Kasumi-1 (cell line): ENCODE measurements around the gene FARS2.

Experiments
- DNase-seq, 2 experiments: peaks; one replicate each; lab custom pipeline; 2025; lab: John Stamatoyannopoulos, UW

FARS2 gene

DNA sequence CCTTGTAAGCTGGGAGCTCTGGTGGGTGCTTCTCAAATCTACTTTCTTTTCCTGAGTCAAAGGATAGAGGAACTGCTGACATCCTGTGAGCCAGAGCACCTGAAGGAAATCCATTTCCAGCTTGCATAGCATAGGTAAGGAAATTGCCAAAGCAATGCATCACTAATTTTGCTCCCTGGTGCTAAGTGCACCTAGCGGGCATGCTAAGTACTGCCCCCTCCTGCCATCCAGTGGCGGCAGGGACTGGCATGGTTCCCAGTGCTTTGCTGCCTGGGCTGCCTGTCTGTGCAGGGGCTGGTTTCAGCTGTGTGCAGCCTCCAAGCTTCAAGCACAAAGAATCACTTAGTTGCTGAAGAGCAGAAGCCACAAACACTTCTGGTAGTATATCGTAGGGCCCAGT is 63.9 kb downstream of the FARS2 start:
- DNase-seq, result no peak

DNA sequence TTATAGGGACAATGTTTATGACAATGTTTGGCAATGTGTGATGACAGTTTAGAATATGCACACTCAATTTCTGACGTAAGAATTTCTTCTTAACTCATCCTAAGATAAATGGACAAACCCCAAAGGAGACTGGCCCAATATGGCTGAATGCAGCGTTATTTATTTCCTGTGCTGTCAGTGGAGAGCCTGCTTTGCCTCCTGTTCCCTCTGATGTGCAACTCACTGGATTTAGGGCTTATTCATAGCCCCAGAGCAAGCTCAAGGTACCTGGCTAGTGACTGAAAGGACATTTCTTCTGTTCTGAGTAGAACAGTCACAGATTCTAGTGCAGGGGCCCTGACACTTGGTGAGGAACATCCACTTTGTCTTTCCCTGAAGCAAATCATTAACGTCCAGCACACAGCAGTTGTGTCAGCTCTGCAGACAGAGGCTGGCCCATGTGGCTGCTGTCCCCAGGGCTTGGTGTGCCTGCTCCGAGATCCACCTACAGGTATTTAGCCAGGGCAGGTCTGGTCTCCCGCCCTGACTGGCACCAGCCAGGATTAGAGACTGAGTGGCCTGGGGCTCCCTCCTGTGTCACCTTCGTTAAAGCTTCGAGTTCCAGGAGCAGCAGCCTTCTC is 64.8 kb downstream of the FARS2 start:
- no peak for DNase-seq

DNA sequence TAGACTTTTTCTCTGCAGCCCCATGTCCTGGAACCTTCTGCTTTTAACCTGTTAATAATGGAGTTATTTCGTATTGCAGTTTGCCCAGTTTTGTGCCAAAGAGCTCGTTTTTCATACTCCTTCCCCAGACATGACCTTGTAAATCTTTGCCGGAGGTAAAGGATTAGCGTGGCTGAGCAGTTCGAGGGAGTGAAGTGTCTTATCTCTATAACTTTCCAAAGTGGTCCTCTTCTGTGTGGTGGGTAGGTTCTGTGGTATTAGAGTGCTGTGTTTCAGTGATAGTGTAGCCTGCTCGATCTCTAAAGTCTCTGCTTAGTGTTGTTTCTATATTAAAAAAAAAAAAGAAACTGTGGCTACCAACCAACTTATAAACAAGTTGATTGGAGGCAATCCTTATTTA is 67.5 kb downstream of the FARS2 start:
- DNase-seq, result no peak

DNA sequence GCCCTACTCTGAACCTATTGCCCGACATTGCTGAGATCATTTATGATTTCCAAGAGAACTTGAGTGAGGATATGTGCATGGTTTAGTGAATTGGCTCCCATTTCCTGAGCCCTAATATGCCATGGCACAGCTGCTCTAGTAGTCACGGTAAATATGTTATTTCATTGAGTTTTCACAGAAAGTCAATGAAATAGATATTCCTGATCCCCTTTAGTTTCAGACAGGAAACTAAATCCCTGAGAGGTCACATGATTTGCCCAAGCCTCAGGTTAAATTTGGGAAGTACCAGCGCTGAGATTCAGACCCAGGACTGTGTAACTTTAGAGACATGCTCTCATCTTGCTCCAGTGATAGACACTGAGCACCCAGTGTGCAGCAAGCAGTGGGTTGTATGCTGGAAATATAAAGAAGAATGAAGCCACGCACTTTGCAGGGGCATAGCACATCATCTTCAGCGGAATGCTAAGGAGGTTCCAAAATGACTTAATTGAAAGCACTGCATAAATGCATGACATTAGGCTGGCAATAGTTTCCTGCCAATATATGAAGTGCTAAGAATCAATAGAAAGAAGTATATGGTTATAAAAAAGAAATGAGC is 70.6 kb downstream of the FARS2 start:
- no peak for DNase-seq

DNA sequence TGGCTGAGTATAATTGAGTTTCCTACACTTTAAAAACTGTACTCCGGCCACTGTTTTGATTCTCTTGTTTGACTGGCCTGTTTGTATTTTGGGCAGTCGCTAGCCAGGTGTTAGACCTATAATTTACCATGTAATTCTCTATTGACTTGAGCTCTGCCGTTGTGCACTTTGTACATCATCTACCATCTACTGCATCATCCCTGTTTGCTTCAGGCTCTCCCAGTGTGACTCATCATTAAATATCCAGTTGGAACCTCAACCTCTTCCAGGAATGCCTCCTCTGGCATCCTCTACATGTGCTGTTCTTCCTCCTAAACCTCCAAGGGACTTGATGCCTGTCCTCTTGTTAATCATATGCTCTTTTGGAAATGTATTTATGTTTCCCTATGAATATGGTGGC is 72.3 kb downstream of the FARS2 start:
- DNase-seq, result no peak

DNA sequence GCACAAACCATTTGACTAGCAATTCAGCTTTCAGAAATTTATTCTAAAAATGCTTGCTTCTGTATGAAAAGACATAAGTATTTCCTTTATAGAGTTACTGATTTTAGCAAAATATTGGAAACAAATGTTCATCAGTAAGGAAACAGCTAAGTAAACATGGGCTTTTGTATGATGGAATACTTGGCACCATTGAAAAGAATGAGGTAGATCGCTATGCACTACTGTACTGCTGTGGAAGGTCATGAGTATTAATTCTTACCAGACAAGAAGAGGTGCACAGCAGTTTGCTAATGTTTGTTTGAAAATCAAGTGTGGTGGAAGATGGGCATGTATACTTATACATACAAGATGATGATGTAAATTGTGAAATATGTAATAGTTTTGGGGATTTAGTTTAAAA is 73.0 kb downstream of the FARS2 start:
- no peak for DNase-seq

DNA sequence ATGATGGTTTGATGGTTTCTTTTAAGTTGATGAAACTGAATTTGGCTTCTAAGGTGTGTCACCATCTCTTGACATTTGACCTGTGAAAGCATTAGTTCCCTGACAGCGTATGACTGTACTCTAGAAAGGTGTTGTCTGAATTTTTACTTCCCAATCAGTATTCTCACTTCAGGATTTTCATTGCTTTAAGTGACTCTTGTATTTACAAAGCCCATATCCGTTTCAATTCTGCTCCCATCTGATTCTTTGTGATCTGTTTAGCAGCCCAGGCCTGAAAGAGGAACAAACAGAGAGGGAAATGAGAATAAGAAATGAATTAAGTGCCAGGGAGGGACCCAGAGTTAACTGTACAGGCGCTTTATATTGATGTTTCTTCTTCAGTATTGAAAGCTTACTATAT is 73.7 kb downstream of the FARS2 start:
- peak; percentile 17 to 26 for DNase-seq

DNA sequence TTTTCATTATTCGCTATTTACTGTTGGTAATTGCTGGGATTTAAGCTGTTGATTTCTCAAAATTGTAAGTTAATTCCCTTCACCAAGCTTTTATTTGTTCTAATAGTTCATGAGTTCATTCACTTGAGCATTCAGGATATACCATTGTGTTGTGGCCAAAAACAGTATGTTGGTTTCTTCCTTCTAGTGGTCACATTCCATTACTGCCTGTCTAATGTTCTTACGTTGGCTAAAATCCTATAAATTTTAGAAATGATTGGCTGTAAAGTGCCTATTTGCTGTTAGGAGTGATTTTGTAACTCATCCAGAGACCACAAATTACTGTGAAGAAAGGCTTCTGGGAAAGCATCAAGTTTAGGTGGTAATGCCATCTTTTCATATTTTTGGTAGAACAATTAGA is 76.3 kb downstream of the FARS2 start:
- DNase-seq, result peak in 1 of 2 experiments; percentile 23

DNA sequence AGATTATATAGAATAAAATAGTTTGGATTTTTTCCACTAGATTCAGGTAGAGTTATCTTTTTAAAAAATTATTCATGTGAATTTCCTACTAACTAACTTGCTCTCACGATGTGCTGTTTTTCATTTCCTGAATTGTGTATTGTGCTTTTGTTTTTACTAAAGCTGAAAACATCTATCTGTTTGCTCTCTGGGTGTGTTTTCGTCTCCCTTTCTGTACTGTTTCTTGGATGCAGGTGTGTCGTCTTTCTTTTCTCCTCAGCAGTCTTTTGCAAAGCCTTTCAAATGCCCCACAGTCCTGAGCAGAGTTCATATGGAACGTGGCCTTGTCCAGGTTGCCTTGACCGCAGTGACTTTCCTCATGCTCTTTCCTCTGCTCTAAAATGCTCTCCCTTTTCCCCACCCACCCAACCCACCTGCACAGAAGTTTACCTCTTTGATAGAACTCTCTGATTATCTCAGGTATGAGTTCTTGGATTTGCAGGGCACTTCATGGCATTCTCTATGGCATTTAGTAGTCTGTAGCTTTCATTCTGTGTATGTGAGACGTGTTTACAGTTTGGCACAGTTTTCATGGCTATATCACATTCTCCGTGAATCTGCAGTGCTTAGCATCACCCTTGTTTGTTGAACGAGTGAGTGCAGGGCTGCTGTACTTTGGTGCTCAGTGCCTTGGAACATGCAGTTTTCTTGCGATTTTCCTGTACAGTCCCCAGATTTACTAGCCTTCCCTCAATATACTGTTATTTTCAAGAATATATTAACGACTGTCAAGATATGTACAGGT is 77.1 kb downstream of the FARS2 start:
- no peak for DNase-seq

DNA sequence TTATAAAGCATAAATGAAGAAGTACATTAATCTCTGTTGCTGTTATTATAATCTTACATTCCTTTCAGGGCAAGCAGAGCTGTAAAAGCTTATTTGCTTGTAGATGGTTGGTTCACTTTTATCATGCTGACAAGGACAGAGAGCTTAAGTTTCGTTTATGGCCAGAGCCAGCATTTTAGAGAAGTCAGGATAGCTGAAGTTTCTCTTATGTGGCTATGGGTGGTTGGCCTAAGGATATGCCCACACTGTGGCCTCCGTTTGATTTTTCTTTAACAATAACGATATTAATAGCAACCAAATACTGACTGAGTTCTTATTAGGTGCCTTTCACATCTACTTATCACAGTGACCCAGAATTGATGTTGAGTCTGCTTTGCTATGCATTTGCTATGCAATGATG is 78.5 kb downstream of the FARS2 start:
- no peak for DNase-seq

DNA sequence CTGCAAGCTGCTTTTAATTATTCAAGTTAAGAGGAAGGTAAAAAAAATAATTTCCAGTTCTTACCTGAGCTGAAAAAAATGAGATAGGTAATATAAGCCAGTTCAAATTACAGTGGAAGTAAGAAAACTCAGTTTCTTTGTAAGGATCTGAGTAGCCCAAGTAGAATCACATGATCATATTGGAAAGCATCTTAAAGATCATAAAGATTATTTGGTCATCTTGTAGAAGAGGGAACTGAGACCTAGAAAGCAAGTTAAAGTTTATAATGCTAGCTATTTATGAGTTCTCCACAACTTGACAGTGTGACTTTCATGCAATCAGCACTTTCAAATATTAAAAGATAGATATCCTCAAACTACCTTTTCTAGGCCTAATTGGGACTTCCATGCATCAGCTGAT is 80.5 kb downstream of the FARS2 start:
- no peak for DNase-seq

DNA sequence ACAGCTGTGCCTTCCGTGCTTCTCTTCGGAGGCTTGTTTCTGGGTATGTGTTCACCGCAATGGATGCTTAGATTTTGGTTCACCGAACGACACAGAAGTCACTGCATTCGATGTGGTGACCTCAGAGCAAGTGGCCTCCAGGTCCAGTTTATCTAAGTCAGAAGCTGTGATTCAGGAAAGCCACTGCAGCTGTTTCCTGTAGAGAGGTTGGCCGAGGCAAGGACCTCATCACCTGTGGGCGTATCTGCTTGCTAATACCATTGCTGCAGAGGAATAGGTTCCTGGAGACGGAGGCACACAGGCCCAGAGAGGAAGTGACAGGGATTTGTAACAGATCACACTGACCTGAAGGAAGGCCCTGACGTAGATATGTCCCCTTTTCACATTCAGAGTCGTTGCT is 82.7 kb downstream of the FARS2 start:
- DNase-seq, result no peak

DNA sequence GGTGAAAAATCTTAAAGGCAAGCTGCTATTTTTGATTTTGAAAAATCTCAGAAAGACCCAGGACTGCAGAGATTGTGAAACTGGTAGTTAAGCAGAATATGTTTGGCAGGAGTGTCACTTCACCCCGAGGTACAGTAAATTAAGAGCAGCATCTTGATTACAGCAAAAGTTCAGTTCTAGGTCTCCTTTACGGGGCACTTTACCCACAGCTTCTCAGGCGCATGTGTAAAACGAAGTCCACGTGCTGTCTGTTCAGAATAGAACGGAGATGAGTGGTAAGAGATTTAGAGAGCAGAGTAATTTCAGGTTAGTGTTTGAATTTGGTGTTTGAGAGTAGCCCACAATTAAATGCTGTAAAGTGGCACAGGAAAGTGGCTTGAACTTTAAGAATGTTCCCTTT is 84.0 kb downstream of the FARS2 start:
- no peak for DNase-seq

DNA sequence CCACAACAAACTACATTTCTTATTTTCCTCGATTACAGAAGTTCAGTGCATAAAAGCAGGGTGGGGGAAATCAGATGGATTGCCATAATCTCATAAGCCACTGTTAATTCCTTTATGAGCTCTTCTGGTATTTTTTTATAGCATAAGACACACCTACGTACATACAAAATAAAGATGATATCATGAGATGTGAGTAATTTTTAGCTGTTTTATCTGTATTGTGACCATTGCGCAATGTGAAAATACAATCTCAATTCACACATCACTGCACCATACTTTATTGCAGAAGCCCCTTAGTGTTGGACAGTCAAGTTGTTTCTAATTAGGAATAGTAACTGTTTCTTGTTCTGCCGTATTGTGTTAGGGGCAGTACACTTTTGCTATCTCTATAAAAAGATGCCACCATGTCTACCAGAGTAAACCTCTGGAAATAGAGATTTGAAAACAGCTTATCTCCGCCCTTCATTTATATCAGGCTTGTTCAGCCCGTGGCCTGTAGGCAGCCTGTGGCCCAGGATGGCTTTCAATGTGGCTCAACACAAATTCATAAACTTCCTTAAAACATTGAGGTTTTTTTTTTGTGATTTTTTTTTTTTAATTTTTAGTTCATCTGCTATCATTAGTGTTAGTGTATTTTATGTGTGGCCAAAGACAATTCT is 90.4 kb downstream of the FARS2 start:
- DNase-seq, result no peak

DNA sequence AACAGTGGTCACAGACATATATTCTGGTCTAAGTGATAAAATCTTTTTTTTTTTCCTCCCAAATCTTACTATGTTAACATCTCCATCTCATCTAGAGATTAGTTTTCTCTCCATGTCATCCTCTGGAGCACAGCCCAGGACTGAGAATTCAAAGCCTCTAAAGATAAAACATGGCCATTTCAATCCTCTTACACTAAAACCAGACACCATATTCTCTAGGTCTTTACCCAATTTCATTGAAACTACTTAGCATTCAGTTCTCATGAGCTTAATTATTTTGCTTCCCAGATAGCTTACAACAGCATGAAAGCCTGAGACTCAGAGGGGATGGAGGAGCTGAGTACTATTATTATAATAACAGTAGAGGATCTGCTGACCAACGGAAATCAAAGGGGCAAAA is 92.7 kb downstream of the FARS2 start:
- DNase-seq, result no peak

DNA sequence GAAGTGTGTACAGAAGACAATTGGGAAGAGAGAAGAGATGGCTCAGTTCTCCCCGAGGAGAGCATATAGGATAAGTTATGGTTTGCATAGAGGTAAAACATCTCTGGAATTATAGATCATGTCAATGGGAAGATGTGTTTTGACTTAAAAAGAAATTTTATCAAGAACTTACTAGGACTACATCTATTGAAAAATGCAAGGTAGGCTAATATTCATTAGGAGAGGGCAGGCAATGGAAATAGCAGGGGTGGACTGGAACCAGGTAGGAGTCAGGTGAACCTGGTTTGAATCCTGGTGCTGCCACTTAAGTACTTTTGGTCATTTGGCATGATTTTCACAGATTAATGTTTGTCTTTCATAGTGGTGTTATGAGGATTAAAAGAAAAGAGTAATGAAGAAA is 96.2 kb downstream of the FARS2 start:
- no peak for DNase-seq

DNA sequence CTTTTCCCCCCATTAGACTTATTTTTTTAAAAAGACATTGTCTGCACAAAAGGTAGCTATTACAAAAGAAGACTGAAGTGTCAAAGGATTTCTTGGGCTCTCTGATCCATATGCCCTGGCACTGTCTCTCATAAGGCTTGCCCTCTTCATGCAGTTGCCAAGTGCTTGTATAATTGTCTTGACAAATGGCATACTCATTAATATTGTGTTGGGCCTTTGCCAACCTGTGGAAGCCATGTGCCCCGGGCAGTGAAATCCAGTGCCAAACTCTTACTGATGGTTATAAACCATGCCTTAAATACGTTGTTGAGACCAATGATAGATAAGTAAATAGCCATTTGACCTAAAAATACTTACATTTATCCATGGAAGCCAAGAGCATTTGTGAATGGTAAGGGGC is 98.1 kb downstream of the FARS2 start:
- DNase-seq, result no peak

DNA sequence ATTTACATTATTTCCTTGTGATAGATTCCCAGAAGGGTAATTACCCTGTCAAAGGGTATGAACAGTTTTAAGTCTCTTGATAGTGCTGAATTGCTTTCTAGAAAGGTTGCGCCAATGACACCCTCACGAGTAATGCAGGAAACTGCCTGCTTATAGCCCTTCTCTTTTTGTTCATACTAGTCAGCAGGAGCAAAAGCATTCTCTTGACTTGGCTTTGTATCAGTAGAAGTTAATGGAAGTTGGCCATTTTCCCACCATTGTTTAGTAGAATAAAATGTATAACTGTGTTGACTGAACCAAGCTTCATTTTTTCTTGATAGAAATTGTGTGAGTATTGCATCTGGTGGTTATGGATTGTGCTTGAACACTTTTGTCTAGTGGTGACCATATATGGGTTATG is 100.1 kb downstream of the FARS2 start:
- DNase-seq, result no peak

DNA sequence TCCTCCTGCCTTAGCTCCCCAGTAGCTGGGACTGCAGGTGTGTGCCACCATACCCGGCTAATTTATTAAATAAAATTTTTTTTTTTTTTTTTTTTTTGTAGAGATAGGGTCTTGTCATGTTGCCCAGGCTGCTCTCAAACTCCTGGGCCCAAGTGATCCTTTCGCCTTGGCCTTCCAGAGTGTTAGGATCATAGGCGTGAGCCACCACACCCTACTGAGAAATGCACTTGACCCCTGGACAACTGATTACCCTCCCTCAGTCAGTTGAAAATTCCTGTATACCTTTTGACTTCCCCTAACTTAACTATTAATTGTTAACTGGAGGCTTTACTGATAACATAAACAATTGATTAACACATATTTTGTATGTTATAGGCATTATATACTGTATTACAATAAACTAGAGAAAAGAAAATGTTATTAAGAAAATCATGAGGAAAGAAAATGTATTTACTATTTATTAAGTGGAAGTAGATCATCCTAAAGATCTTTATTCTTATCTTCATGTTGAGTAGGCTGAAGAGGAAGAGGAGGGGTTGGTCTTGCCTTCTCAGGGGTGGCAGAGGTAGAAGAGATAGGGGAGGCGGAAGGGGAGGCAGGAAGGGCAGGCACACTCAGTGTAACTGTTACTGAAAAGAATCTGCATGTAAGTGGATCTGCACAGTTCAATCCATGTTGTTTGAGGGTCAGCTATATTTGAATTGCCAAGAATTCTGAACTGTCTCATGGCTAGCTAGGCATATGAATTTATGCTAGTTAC is 104.3 kb downstream of the FARS2 start:
- no peak for DNase-seq

DNA sequence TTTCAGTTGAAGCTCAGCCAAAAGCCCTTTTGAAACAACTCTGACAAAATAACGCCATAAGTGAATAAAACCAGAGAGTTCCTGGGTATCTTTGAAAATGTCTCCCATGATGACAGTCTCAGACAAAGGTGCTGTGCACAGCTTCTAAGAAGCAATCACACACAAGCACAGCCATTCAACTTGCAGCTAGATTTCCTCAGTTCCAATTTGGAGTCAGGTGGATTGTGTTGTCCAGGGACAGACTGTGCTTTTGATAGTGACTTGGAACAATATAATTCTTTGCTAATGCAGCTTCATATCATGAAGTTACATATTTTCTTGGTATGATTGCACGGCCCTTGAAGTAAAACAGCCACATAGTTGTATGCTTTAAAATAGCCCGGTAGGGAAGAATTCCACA is 105.6 kb downstream of the FARS2 start:
- no peak for DNase-seq

DNA sequence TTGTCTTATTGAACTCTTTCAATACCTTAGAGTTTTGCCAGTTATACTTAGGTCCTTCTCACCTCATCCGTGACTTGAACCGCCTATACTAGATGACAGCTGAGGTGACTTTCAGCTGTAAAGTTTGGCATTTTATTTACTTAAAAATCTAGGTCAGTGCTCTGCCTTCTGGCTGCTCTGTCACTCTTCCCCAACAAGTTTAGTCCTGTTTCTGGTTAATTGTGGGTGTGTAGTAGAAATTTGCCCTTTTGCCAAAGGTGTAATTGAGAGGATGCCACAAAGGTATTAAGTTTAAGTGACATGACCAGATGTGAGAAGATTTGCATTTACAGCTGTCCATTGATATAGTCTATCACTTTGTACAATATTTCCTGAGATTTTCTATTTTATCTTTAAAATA is 106.2 kb downstream of the FARS2 start:
- no peak for DNase-seq

DNA sequence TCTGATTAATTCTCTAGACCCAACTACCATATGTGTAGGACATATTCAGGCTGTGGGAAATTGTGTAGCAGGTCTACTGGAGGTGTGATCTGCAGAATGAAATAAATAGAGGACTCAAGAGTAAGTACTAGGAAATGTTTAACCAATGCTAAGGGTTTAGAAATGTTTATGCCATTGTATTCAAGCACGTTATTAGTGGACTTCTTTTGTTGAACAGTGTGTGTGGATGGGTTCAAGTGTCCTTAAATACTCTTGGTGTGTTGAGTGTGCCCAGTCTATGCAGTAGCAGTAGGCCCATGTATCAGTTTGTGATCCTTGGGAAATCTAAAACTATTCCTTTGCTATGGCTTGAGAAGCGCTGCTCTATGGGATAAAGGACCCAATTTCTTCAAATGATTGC is 112.1 kb downstream of the FARS2 start:
- no peak for DNase-seq
